DMS53 treated with DMSO at 0.1 percent for 48 hours (cell line): Measurements from ENCODE around the gene PIK3C2G.

Experiments used
- DNase-seq: peaks from one replicate; lab custom pipeline; 2025; ENCODE audit not compliant: unreplicated experiment; lab: John Stamatoyannopoulos, UW

Gene PIK3C2G

GRCh38 chr12:18415227-18415626, 153.9 kb downstream of the PIK3C2G start:
- no peak for DNase-seq

- DNase-seq: no peak
Measured at GRCh38 chr12:18416412-18416811, 155.1 kb downstream of the PIK3C2G start.

- DNase-seq: no peak
Measured at GRCh38 chr12:18419311-18419710, 158.0 kb downstream of the PIK3C2G start.

- DNase-seq: no peak
Measured at GRCh38 chr12:18421867-18422266, 160.5 kb downstream of the PIK3C2G start.

- DNase-seq: no peak
Measured at GRCh38 chr12:18422871-18423270, 161.6 kb downstream of the PIK3C2G start.

GRCh38 chr12:18424857-18425256, 163.5 kb downstream of the PIK3C2G start:
- DNase-seq: no peak

- DNase-seq: no peak
Measured at GRCh38 chr12:18427520-18427919, 166.2 kb downstream of the PIK3C2G start.

GRCh38 chr12:18428416-18428815, 167.1 kb downstream of the PIK3C2G start:
- DNase-seq: no peak

- no peak for DNase-seq
Measured at GRCh38 chr12:18429366-18429765, 168.0 kb downstream of the PIK3C2G start.

GRCh38 chr12:18430425-18431048, 169.2 kb downstream of the PIK3C2G start:
- peak; percentile 83 for DNase-seq

- DNase-seq: no peak
Measured at GRCh38 chr12:18431771-18432170, 170.5 kb downstream of the PIK3C2G start.

GRCh38 chr12:18432206-18432605, 170.9 kb downstream of the PIK3C2G start:
- DNase-seq: no peak

GRCh38 chr12:18436170-18436569, 174.9 kb downstream of the PIK3C2G start:
- no peak for DNase-seq

- DNase-seq: no peak
Measured at GRCh38 chr12:18439541-18439940, 178.2 kb downstream of the PIK3C2G start.

GRCh38 chr12:18443768-18444437, 182.6 kb downstream of the PIK3C2G start:
- peak; percentile 99 for DNase-seq

- DNase-seq: peak; percentile 43
Measured at GRCh38 chr12:18446061-18446644, 184.8 kb downstream of the PIK3C2G start.

GRCh38 chr12:18454330-18454729, 193.0 kb downstream of the PIK3C2G start:
- DNase-seq: no peak

GRCh38 chr12:18456344-18456743, 195.0 kb downstream of the PIK3C2G start:
- no peak for DNase-seq

GRCh38 chr12:18457362-18457761, 196.0 kb downstream of the PIK3C2G start:
- no peak for DNase-seq

GRCh38 chr12:18461758-18462157, 200.4 kb downstream of the PIK3C2G start:
- no peak for DNase-seq

GRCh38 chr12:18462442-18462841, 201.1 kb downstream of the PIK3C2G start:
- DNase-seq: no peak

- DNase-seq: no peak
Measured at GRCh38 chr12:18467620-18468245, 206.4 kb downstream of the PIK3C2G start.
